ENCODE measurements around the gene EIF3L. TPM values are rescaled to one million over a fixed set of nuclear protein-coding genes. Genes with fewer than 3 reads are reported as not detected.

The EIF3L gene
- total RNA-seq, 4 donors from 2014 or later = 336 to 538 (median 412) TPM

- 17 to 60% methylated on average over 2 to 8 of the region's 9 CpGs for WGBS, 2 donors (ENCODE audit: low coverage in 1 of 2)
- TF ChIP-seq POLR2AphosphoS5 (IDR thresholded peaks at IDR 0.05) (no peak), POLR2A (IDR thresholded peaks at IDR 0.05) (no peak), CTCF (IDR thresholded peaks at IDR 0.05) (no peak), EP300 (IDR thresholded peaks at IDR 0.05) (no peak)
- peak; percentile 59 for ATAC-seq
These were observed 22.2 kb upstream of the EIF3L start for GRCh38 chr22:37827056-37827455.

GRCh38 chr22:37830093-37830842, 19.0 kb upstream of the EIF3L start:
- Histone ChIP-seq H3K4me3 (no peak overlapping the region), H3K27me3 (no peaks in the 10 kb centered on the region), H3K36me3 (peaks cover 0 to 68% of the 10 kb centered on the region in 2 donors), H3K27ac (no peak overlapping the region), H3K4me1 (peaks cover 0 to 24% (median 0%) of the 10 kb centered on the region in 3 donors), H3K9me3 (no peaks in the 10 kb centered on the region)
- no peak for ATAC-seq
- TF ChIP-seq EP300 (IDR thresholded peaks at IDR 0.05) = no peak
- TF ChIP-seq POLR2AphosphoS5 (IDR thresholded peaks at IDR 0.05) = no peak
- TF ChIP-seq POLR2A (IDR thresholded peaks at IDR 0.05) = no peak
- TF ChIP-seq CTCF (IDR thresholded peaks at IDR 0.05) = no peak
- 75 to 87% methylated on average over 4 to 8 of the region's 14 CpGs for WGBS, 2 donors (ENCODE audit: low coverage in 1 of 2)

More at GRCh38 chr22:37827056-37827455, 22.2 kb upstream of the EIF3L start:
- no peak overlapping the region for H3K4me3 ChIP-seq
- H3K27ac ChIP-seq = peak overlapping the region in 3 of 4 donors; percentile 58 to 71 (median 65)
- peaks cover 0 to 35% (median 0%) of the 10 kb centered on the region in 3 donors for H3K4me1 ChIP-seq
- no peaks in the 10 kb centered on the region for H3K9me3 ChIP-seq
- peaks cover 0 to 38% of the 10 kb centered on the region in 2 donors for H3K36me3 ChIP-seq
- peaks cover 26% of the 10 kb centered on the region for H3K27me3 ChIP-seq

- Histone ChIP-seq H3K4me3 (no peak overlapping the region), H3K4me1 (peaks cover 0 to 19% (median 0%) of the 10 kb centered on the region in 3 donors), H3K36me3 (peaks cover 0 to 79% of the 10 kb centered on the region in 2 donors), H3K27me3 (no peaks in the 10 kb centered on the region), H3K9me3 (no peaks in the 10 kb centered on the region), H3K27ac (no peak overlapping the region)
- TF ChIP-seq EP300 (IDR thresholded peaks at IDR 0.05) (no peak), POLR2A (IDR thresholded peaks at IDR 0.05) (no peak), POLR2AphosphoS5 (IDR thresholded peaks at IDR 0.05) (no peak), CTCF (IDR thresholded peaks at IDR 0.05) (no peak)
- WGBS, 2 donors (ENCODE audit: low coverage in 1 of 2) = 100% methylated on average over 1 of the region's 11 CpGs; no CpG with 5 or more reads in 1 of the 2 donors
- no peak for ATAC-seq
These were observed 17.7 kb upstream of the EIF3L start for GRCh38 chr22:37831472-37831871.

GRCh38 chr22:37832022-37832857, 17.0 kb upstream of the EIF3L start:
- Histone ChIP-seq H3K27me3 (no peaks in the 10 kb centered on the region), H3K4me1 (peaks cover 0 to 11% (median 0%) of the 10 kb centered on the region in 3 donors), H3K9me3 (no peaks in the 10 kb centered on the region), H3K36me3 (peaks cover 0 to 87% of the 10 kb centered on the region in 2 donors), H3K27ac (no peak overlapping the region), H3K4me3 (no peak overlapping the region)
- WGBS, 2 donors (ENCODE audit: low coverage in 1 of 2) = 92 to 100% methylated on average over 4 to 7 of the region's 16 CpGs
- TF ChIP-seq EP300 (IDR thresholded peaks at IDR 0.05) (no peak), POLR2A (IDR thresholded peaks at IDR 0.05) (no peak), CTCF (IDR thresholded peaks at IDR 0.05) (no peak), POLR2AphosphoS5 (IDR thresholded peaks at IDR 0.05) (no peak)
- ATAC-seq = no peak

All from gastroesophageal sphincter (tissue), 4 donors.